Testis (tissue), 3 donors: ENCODE data around the gene CDK10. TPM values are rescaled to one million over a fixed set of nuclear protein-coding genes. Genes with fewer than 3 reads are reported as not detected.
A peak's percentile ranks its signal among the peaks of the same experiment; 100 is the strongest.

Experiments used
- DNase-seq: peaks from one replicate; pipeline ENCODE4 v3.0.0-alpha.2; 2019
- H3K27ac ChIP-seq, 2 donors: fragments of 200-600 bp; sonication (generic); one replicate each; pipeline ENCODE4 v1.5.1; 2019
- H3K27me3 ChIP-seq: fragments of 200-600 bp; sonication (generic); one replicate; pipeline ENCODE4 v1.5.1; 2019
- H3K36me3 ChIP-seq: fragments of 200-600 bp; sonication (generic); one replicate; pipeline ENCODE4 v1.5.1; 2017; ENCODE audit warnings: low read depth; ENCODE audit errors: missing control alignments
- H3K4me1 ChIP-seq: fragments of 200-600 bp; sonication (generic); one replicate; pipeline ENCODE4 v1.5.1; 2019
- H3K4me3 ChIP-seq, 2 donors: fragments of 200-600 bp; sonication (generic); one replicate each; pipeline ENCODE4 v1.5.1; 2017 to 2019
- H3K9me3 ChIP-seq: fragments of 200-600 bp; sonication (generic); one replicate; pipeline ENCODE4 v1.5.1; 2017
- POLR2A ChIP-seq: fragments of 450-650 bp; IDR thresholded peaks from one replicate; pipeline ENCODE4 v1.6.1; 2017; ENCODE audit warnings: antibody characterized with exemption, mild to moderate bottlenecking, moderate library complexity
- WGBS, 2 donors: methylation state at CpG; one replicate each; pipeline ENCODE4 v1.1.5; 2018; 5-methylcytosine and 5-hydroxymethylcytosine counted together
- intact Hi-C: fragments of 100-400 bp; cut with DNase I; formaldehyde crosslinking; loops from one replicate; pipeline ENCODE4 v1.15.1; 2023; ENCODE audit warnings: low total_unique reads
- polyA plus RNA-seq: library from polyadenylated mRNA; stranded (reverse); fragments of 350-450 nt; fragmentation: Illumina TruSeq; extraction: RNeasy Lipid Tissue Mini Kit (QIAGEN cat#74804); gene quantifications from one replicate; pipeline ENCODE4 v1.2.3, GENCODE V29; 2014; ENCODE audit warnings: low read depth, low replicate concordance; ENCODE audit not compliant: insufficient read depth
- total RNA-seq, 2 donors: library from RNA; depleted of rRNA; stranded (reverse); fragments of >200 nt; gene quantifications; one replicate each; pipeline ENCODE4 v1.2.3, GENCODE V29; 2016
- TF ChIP-seq, protein P1 (sequence below), 3 experiments: fragments of 450-650 bp in 2 of 3; fragments of 200-600 bp in 1 of 3; sonication (generic) in 1 of 3; IDR thresholded peaks; one replicate each; pipeline ENCODE4 v1.5.1; 2016 to 2019; ENCODE audit warnings: antibody characterized with exemption in 3 of 3, mild to moderate bottlenecking in 2 of 3, moderate library complexity in 1 of 3

Gene CDK10
- total and polyA plus RNA-seq, 3 donors from 2014 or later: 68.0 to 88.3 (median 77.1) TPM

DNA sequence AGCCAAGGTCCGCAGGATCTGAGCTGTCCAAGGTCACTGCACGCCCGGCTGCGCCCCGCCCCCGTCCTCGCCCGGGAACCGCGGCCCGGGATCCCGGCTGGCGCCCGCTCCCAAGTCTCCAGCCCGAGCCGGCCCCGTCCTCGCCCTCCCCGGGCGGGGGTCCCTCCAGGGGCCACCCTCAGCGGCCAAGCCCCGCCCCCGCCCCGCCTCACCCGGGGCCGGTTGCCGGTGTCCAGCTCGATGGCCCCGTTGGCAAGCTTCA, 34.0 kb downstream of the CDK10 start:
- WGBS, 2 donors: 0% methylated on average over 10 to 19 of the region's 29 CpGs
- H3K27me3 ChIP-seq: no peaks in the 10 kb centered on the region
- H3K4me1 ChIP-seq: peaks cover 25% of the 10 kb centered on the region
- peak overlapping the region; percentile 90 to 93 for H3K4me3 ChIP-seq
- DNase-seq: peak; percentile 57
- peak overlapping the region; percentile 95 to 97 for H3K27ac ChIP-seq
- no peaks in the 10 kb centered on the region for H3K9me3 ChIP-seq
- TF ChIP-seq POLR2A: no peak
- TF ChIP-seq, protein P1, sequence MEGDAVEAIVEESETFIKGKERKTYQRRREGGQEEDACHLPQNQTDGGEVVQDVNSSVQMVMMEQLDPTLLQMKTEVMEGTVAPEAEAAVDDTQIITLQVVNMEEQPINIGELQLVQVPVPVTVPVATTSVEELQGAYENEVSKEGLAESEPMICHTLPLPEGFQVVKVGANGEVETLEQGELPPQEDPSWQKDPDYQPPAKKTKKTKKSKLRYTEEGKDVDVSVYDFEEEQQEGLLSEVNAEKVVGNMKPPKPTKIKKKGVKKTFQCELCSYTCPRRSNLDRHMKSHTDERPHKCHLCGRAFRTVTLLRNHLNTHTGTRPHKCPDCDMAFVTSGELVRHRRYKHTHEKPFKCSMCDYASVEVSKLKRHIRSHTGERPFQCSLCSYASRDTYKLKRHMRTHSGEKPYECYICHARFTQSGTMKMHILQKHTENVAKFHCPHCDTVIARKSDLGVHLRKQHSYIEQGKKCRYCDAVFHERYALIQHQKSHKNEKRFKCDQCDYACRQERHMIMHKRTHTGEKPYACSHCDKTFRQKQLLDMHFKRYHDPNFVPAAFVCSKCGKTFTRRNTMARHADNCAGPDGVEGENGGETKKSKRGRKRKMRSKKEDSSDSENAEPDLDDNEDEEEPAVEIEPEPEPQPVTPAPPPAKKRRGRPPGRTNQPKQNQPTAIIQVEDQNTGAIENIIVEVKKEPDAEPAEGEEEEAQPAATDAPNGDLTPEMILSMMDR (IDR thresholded peaks at IDR 0.05): no peak
- intact Hi-C loops: no loop called here
- no peaks in the 10 kb centered on the region for H3K36me3 ChIP-seq

DNA sequence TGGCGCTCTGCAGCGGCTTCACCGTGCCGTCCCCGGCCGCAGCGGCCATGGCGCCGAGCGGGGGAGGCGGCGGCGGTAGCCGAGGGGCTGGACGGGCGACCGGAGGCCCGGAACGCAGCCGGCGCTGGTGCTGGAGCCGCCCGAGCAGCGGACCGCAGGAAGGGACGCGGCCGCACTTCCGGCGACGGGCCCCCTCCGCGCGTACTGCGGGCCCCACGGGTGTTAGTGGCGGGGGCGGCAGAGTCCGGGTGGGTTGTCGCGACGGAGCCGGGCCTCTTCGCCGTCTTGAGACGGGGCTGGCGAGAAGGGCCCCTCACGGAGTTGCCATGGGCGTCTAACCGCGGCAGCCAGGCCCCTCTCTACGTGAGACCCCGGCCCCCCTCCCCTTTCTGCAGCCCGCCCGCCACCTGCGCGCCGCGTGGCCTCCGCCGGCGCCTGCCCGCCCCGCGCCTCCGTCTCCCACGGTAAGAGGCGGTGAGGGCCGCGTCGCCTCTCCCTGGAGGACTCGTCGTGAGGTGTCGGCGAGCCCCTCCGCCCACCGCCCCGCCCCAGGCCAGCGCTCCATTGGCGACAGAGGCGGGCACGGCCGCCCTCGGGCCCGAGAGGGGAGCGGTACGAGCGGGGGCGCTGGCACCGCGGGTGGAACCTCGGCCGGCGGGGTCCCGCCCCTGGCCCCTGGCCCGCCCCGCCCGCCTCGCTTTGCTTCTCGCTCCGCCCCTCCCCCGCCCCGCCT, 34.5 kb downstream of the CDK10 start, which contains the start of the genes VPS9D1 and ZNF276:
VPS9D1 (minus strand) TSS at position 86 of the 733 bp plus-strand sequence; CDS start at position 49, 37 bp downstream.
ZNF276 (plus strand) TSS at position 725 of the 733 bp plus-strand sequence. CDS start 104 bp downstream, outside the sequence.
- Histone ChIP-seq H3K4me3 (peak within 1 kb of the TSS; percentile 90 to 93), H3K27ac (peak within 1 kb of the TSS; percentile 95 to 97), H3K27me3 (no peaks in the 10 kb centered on the region), H3K9me3 (no peaks in the 10 kb centered on the region), H3K4me1 (peaks cover 25% of the 10 kb centered on the region), H3K36me3 (no peaks in the 10 kb centered on the region)
- intact Hi-C loops: no loop called here
- WGBS, 2 donors: 0% methylated on average over 42 to 58 of the region's 103 CpGs
- DNase-seq: peak; percentile 87
- no peak for TF ChIP-seq POLR2A
- TF ChIP-seq, protein P1 (IDR thresholded peaks at IDR 0.05): no peak

DNA sequence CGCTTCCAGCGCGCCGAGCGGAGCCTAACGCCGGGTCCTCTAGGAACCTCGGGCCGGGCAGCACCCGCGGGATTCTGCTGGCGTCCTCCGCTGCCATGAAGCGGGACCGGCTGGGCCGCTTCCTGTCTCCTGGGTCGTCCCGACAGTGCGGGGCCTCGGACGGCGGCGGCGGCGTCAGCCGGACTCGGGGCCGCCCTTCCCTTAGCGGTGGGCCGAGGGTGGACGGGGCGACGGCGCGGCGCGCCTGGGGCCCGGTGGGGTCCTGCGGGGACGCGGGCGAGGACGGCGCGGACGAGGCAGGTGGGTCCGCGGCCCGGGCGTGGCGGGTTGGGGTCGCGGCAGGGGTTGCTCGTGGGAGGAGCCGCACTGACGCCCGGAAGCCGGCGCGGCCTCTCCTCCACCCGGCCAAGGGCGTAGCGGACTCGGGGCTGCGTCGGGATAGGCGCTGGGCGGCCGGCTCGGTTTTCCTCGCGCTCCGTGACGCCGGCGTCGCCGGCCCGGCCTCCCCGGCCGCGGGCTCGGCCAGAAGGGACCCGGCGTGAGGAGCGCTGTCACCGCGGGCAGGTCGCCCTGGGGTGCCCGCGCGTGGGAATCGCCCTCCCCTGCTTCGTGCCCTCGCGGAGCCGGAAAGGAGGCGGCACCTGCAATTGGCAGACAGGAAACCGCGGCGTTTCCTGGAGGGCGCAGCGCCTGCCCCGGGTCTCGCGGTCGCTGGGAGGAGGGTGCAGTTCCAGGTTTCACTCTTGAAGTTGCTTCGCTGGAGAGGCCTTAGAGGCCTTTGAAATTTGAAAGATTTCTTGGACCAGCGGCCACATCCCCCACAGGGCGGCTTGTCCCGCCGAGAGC, 35.3 kb downstream of the CDK10 start:
- H3K27me3 ChIP-seq: no peaks in the 10 kb centered on the region
- H3K27ac ChIP-seq: peak overlapping the region; percentile 95 to 97
- no peaks in the 10 kb centered on the region for H3K9me3 ChIP-seq
- DNase-seq: peak; percentile 50
- intact Hi-C loops: no loop called here
- no peaks in the 10 kb centered on the region for H3K36me3 ChIP-seq
- peaks cover 25% of the 10 kb centered on the region for H3K4me1 ChIP-seq
- TF ChIP-seq POLR2A: no peak
- TF ChIP-seq, protein P1 (IDR thresholded peaks at IDR 0.05): no peak
- peak overlapping the region; percentile 90 to 93 for H3K4me3 ChIP-seq
- 1% methylated on average over 62 of the region's 112 CpGs; no CpG with 5 or more reads in 1 of the 2 donors for WGBS, 2 donors

DNA sequence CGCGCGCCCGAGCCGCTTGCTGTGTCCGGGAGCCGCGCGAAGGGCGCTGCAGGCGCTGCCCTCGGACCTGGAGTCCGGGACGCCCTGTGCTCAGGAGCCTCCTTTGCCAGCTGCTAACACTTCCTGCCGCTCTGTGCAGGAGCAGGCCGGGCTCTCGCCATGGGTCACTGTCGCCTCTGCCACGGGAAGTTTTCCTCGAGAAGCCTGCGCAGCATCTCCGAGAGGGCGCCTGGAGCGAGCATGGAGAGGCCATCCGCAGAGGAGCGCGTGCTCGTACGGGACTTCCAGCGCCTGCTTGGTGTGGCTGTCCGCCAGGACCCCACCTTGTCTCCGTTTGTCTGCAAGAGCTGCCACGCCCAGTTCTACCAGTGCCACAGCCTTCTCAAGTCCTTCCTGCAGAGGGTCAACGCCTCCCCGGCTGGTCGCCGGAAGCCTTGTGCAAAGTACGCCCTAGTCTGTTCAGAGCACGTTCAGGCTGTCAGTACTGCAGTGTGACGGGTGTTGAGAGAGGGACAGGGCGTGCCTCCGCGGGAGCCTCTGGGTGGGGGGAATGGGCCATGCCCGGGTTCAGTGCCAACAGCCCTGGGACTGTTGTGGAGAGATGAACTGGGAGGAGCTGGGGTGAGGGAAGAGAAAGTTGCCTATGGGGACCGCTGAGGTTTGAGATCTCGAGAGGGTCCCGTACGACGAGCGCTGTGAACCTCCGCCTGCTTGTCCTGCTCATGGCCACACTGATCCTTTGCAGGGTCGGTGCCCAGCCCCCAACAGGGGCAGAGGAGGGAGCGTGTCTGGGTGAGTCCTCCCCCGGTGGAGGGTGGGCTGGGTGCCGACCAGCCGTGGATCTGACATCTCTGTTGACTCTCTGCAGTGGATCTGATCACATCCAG, 36.1 kb downstream of the CDK10 start:
- Histone ChIP-seq H3K4me3 (peak overlapping the region; percentile 90 to 93), H3K36me3 (no peaks in the 10 kb centered on the region), H3K9me3 (no peaks in the 10 kb centered on the region), H3K4me1 (peaks cover 25% of the 10 kb centered on the region), H3K27me3 (no peaks in the 10 kb centered on the region), H3K27ac (peak overlapping the region; percentile 95 to 97)
- intact Hi-C loops: no loop called here
- DNase-seq: peak; percentile 58
- TF ChIP-seq, protein P1 (IDR thresholded peaks at IDR 0.05): no peak
- TF ChIP-seq POLR2A: no peak
- WGBS, 2 donors: 36 to 42% methylated on average over 22 to 56 of the region's 56 CpGs
